Measurements from ENCODE around the gene MPPED1. TPM values are rescaled to one million over a fixed set of nuclear protein-coding genes. Genes with fewer than 3 reads are reported as not detected.

The MPPED1 gene
- total RNA-seq, 4 donors from 2014 or later: 0.29 to 6.8 (median 0.80) TPM; not detected in 1

GRCh38 chr22:43375951-43376455 lies 35.8 kb upstream of the MPPED1 start:
- intact Hi-C loops (cut with DNase I; ENCODE audit: low total_unique reads): no loop called here
- 78 to 79% methylated on average over 4 of the region's 4 CpGs for WGBS, 2 donors
- no peak for TF ChIP-seq POLR2A (IDR thresholded peaks at IDR 0.05)
- TF ChIP-seq CTCF (IDR thresholded peaks at IDR 0.05): no peak
- DNase-seq (ENCODE audit: low spot score in 2 of 2): no peak
- H3K4me3 ChIP-seq (ENCODE audit: low read depth, poor library complexity, severe bottlenecking): no peak overlapping the region

- no peak overlapping the region for H3K4me3 ChIP-seq (ENCODE audit: low read depth, poor library complexity, severe bottlenecking)
- no peak for TF ChIP-seq CTCF (IDR thresholded peaks at IDR 0.05)
- no peak for TF ChIP-seq POLR2A (IDR thresholded peaks at IDR 0.05)
- DNase-seq (ENCODE audit: low spot score in 2 of 2): no peak
- intact Hi-C loops (cut with DNase I; ENCODE audit: low total_unique reads): no loop called here
- 59 to 67% methylated on average over 15 of the region's 15 CpGs for WGBS, 2 donors
Observed at GRCh38 chr22:43376765-43377547, 34.9 kb upstream of the MPPED1 start.

- intact Hi-C loops (cut with DNase I; ENCODE audit: low total_unique reads): no loop called here
- no peak overlapping the region for H3K4me3 ChIP-seq (ENCODE audit: low read depth, poor library complexity, severe bottlenecking)
- no peak for DNase-seq (ENCODE audit: low spot score in 2 of 2)
- WGBS, 2 donors: 48 to 51% methylated on average over 10 of the region's 10 CpGs
- no peak for TF ChIP-seq POLR2A (IDR thresholded peaks at IDR 0.05)
- TF ChIP-seq CTCF (IDR thresholded peaks at IDR 0.05): no peak
Observed at GRCh38 chr22:43377548-43377895, 34.3 kb upstream of the MPPED1 start.

- DNase-seq (ENCODE audit: low spot score in 2 of 2): no peak
- H3K4me3 ChIP-seq (ENCODE audit: low read depth, poor library complexity, severe bottlenecking): no peak overlapping the region
- intact Hi-C loops (cut with DNase I; ENCODE audit: low total_unique reads): no loop called here
- whole genome bisulfite sequencing, 2 donors: 47 to 48% methylated on average over 8 of the region's 8 CpGs
- TF ChIP-seq CTCF (IDR thresholded peaks at IDR 0.05): no peak
- no peak for TF ChIP-seq POLR2A (IDR thresholded peaks at IDR 0.05)
Observed at GRCh38 chr22:43377896-43378704, 33.7 kb upstream of the MPPED1 start.

- no peak overlapping the region for H3K4me3 ChIP-seq (ENCODE audit: low read depth, poor library complexity, severe bottlenecking)
- intact Hi-C loops (cut with DNase I; ENCODE audit: low total_unique reads): no loop called here
- 59 to 69% methylated on average over 6 of the region's 6 CpGs for WGBS, 2 donors
- TF ChIP-seq POLR2A (IDR thresholded peaks at IDR 0.05): no peak
- TF ChIP-seq CTCF (IDR thresholded peaks at IDR 0.05): no peak
- no peak for DNase-seq (ENCODE audit: low spot score in 2 of 2)
Observed at GRCh38 chr22:43381693-43382092, 30.1 kb upstream of the MPPED1 start.
